SU-DHL-6 (cell line): Measurements from ENCODE around the gene NPAS2.

Source experiments
- CTCF ChIP-seq: fragments of 200-600 bp; sonication (generic); IDR thresholded peaks from one replicate; pipeline ENCODE4 v1.5.1; 2017; ENCODE audit warnings: antibody characterized with exemption, mild to moderate bottlenecking, low read length, moderate library complexity; ENCODE audit not compliant: insufficient read depth, poor library complexity, severe bottlenecking
- EZH2phosphoT487 ChIP-seq: fragments of 200-600 bp; sonication (generic), shearing (Covaris generic); conservative IDR thresholded peaks from 2 replicates; pipeline ENCODE4 v1.6.1; 2018; ENCODE audit warnings: mild to moderate bottlenecking, antibody characterized with exemption, low read length, moderate library complexity, mixed read lengths

- TF ChIP-seq CTCF (no peak), EZH2phosphoT487 (no peak)
Measured at GRCh38 chr2:100944617-100945432, 124.9 kb downstream of the NPAS2 start.
